Right renal pelvis (tissue), 4 donors: ENCODE results near the gene NEURL1. TPM values are rescaled to one million over a fixed set of nuclear protein-coding genes. Genes with fewer than 3 reads are reported as not detected.
"Not testable (repeated sequence)": the region's sequence is repeated elsewhere in the genome, so short reads cannot be mapped to it uniquely, and the experiment has no call there.

Experiments
- DNase-seq, 4 donors: peaks; one replicate each; pipeline ENCODE4 v3.0.0-alpha.2; 2013; ENCODE audit warnings: low read depth in 4 of 4, low spot score in 3 of 4, missing footprints in 1 of 4
- polyA plus RNA-seq, 4 donors: library from polyadenylated mRNA; unstranded; fragments of 120-200 nt; gene quantifications; one replicate each; pipeline ENCODE4 v1.2.1, GENCODE V29; 2013; ENCODE audit not compliant: insufficient read length in 4 of 4

NEURL1 gene
- polyA plus RNA-seq, 4 donors = 1.2 to 1.7 (median 1.4) TPM

DNA sequence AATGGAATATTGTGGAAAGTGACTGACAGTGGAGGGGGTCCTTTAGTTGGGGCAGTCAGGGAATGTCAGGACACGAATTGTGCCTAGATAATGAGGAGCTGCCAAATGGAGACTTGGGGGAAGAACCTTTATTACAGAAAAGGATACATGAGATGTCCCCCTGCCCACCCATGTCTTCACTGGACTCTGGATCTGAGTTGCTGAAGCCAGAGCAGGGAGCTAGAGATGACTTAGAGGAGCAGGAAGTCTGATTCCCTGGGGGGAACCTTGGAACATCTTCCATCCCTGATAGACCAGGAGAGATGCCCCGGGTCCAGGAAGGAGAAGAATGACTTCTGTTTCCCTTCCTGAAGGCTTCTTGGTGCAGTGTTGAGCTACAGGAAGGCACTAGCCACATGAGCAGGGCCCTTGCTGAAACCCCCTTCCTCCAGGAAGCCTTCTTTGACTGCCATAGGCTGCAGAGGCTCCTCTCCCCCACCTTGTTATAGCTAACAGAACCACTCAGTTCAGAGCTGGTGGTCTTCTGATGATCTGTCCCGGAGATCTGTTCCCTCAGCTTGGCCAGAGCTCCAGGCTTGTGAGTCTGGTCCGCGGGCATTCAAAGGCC, 747 bp upstream of the NEURL1 start:
- DNase-seq = no peak

DNA sequence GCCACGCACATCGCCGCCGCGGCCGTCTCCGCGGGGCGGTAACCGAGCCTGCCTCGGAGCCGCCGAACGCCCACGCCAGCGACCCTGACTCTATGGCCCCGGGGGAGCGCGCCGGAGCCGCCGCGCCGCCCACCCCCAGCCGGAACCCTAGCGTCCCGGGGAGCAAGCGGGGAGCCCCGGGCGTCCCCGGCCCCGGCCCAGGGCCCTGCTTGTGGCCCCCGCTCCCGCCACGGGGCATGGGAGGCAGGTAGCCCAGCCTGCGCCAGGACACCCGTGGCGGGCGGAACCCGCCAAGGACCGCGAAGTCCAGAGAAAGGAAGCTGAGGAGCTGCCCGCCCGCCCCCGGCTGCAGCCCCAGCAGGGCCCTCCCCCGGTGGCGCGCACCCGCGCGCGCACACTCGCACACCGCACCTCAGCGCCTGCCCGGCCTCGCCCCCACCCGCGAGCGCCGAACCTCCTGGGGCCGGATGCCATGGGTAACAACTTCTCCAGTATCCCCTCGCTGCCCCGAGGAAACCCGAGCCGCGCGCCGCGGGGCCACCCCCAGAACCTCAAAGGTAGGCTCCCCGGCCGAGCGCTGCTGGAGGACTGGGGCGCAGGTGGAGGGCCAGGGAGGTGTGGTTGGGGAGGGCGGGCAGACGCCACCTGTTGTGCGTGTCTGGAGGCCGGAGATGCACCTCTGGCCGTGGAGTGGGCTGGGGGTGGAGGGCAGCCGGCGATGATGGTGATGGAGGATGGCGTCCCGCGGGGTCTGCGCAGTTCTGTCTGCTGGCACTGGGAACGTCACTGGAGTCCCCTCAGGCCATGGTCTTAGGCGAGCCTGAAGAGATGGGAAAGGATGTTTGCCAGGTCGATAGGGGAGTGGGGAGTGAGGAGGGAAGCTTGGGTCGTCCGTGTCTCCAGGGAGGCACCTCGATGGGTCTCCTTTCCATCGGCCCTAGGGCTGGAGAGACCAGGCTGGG, 692 bp downstream of the NEURL1 start:
- DNase-seq = no peak

DNA sequence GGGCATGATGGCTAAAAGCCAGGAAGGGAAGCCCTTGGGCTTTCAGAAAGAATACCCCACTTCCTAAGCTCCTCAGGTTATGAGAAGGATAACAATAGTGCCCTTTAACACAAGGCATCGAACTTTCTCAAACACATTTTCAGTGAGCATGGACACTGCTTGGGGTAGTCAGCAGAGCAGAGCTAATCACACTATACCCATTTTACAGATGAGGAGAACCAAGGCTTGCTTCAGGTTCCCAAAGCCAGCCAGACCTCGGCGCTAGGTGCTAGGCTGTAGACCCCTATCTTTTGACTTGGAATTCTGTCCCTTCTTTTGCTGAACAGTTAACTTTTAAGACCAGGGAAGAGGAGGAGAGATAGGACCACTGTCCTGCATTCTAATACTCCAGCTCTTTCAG, 1.8 kb downstream of the NEURL1 start:
- no peak for DNase-seq

DNA sequence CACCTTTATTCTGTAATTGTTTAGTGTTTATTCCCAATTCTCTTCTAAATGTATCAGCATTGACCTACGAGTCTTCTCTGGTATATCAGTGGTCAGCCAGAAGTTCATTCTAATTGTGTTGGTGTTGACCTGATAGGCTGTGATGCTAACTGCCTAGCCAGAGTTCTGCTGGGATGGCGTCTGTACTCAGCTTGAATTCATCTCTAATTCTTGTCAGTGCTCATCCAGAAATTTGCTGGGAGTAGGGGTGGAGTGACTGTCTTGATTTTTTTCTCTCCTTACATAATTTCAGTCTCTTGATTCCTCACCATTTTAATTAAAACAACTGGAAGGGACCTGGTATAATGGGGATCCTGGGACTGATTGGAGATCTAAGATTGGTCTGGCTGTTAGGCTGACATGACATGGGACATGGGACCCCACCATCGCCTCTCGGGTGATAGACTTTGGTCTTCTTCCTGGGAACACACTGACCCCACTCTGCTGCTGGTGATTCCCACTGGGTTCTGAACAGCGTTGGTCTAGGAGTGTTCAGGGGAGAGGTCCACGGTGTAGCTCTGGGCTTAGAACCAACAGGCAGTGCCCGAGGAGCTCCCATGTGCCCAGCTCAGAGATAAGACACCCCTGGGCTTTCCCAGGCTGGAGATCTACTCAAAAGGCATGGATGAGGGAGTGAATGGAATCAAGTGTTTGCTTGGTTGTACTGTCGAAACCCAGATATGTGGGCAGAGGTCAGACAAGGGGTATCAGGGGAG, 3.8 kb downstream of the NEURL1 start:
- no peak for DNase-seq

DNA sequence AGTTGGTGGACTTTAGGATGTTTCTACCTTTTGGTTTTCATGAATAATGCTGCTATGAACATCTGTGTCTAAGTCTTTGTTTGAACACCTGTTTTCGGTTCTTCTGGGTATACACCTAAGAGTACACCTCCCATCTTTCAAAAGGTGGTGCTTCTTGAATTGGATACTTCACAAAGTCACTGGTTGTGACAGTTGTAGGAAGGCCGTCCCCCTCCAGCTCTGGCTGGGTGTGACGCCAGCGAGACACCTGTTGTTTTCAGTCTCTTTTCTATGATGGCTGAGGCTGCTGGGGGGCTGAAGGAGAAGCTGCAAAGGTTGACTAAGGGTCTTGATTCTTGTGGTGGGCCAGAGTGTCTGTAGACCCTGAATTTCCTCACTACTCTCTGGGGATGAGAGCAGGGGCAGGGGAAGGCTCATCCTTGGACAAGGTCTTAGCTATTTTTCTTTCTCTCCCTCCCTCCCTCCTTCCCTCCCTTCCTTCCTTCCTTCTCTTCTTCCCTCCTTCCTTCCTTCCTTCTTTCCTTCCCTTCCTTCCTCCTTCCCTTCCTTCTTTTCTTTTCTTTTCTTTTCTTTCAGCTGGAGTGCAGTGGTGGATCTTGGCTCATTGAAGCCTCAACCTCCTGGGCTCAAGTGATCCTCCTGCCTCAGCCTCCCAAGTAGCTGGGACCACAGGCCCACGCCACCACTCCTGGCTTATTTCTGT, 5.6 kb downstream of the NEURL1 start:
- DNase-seq = no peak

DNA sequence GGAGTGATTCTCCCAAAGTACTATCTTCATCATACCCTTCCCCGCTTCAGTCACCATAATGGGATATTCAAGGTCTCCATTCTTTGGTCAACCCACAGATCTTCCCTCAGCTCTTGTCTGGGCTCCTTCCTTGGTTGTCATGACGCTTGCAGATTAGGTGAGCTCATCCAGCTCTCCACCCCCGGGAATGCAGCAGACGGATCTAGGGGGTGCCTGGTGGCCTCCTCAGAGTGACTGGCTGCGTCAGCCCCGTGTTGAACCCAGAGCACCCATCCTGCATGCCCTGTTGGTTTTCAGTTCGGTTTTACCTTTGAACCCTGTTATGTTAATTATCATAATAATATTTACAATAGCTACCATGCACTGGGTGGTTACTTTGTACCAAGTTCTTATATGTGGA, 6.4 kb downstream of the NEURL1 start:
- no peak for DNase-seq

DNA sequence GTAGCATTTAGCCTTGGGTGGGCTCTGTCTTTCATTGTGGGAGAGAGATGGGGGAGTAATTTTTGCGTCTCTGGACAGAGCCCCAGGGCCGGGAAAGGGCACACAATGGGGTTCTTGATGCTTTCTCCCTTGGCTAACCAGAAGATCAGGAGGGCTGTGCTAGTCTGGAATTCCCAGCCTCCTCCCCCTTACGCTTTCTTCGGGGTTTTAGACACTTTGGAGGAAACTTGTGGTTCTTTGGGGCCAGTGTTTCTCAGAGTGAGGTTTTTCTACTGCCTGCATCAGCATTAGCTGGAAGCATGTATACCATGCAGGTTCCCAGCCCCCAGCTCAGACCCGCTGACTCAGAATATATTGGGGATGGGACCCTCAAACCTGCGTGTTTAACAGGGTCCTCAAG, 7.0 kb downstream of the NEURL1 start:
- no peak for DNase-seq

DNA sequence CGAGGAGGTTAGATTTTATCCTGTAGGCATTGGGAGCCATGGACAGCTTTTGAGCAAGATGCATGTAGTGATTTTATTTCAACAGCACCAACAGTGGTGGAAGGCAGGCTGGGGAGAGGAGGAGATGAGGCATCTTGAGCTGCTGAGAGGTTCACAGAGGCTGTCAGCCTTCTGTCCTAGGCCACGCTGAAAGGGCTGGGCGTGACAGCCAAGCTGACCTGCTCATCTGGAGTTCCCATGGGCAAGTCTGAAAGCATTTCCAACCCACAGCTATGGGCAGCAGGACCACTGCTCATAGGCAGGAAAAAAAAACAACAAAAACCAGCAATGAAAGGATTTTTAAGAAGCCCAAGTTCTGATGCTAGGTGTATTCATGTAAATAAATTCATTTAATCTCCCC, 7.7 kb downstream of the NEURL1 start:
- no peak for DNase-seq

DNA sequence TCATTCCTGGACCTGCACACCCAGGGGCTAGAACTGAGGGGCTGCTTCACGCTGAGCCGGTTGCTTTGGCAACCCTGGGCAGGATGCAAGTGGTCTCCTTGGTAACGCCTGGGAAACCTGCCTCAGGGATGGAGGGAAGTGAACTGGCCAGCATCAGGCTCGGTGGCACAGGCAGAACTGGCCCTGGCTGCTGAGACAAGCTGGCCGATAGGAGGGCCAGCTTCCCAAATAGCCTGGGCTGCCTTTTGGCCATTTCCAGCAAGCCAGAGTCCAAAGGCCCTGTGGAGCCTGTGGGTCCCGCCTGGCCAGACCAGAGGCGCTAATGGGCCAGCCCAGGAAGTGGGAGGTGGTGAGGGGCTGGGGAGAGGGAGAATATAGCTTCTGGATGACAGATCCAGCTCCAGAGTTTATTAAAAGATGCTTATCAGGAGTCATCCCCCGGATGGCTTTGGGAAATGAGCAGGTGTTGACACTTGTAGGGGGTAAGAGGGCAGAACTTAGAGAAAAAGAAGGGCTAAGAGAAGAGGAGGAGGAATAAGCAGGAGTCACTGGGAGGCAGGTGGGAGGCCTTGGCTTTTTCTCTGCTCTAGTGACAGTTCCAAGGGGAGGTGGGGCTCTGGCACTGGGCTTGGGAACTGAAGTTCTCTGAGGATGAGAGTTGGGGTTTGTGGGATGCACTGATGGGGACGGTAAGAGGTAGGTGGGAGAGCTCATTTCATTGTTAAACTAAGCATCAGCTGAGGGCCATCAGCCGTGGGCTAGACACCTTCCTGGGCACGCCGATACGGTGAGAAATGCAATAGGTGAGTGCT, 9.6 kb downstream of the NEURL1 start:
- no peak for DNase-seq

DNA sequence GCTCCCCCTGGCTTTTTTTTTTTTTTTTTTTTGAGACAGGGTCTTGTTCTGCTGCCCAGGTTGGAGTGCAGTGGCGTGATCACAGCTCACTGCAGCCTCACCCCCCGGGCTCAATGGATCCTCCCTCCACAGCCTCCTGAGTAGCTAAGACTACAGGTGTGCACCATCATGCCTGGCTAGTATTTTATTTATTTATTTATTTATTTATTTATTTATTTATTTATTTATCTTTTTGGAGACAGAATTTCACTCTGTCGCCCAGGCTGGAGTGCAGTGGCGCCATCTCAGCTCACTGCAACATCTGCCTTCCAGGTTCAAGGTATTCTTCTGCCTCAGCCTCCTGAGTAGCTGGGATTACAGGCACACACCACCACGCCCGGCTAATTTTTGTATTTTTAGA, 10.3 kb downstream of the NEURL1 start:
- DNase-seq = not testable (repeated sequence)

DNA sequence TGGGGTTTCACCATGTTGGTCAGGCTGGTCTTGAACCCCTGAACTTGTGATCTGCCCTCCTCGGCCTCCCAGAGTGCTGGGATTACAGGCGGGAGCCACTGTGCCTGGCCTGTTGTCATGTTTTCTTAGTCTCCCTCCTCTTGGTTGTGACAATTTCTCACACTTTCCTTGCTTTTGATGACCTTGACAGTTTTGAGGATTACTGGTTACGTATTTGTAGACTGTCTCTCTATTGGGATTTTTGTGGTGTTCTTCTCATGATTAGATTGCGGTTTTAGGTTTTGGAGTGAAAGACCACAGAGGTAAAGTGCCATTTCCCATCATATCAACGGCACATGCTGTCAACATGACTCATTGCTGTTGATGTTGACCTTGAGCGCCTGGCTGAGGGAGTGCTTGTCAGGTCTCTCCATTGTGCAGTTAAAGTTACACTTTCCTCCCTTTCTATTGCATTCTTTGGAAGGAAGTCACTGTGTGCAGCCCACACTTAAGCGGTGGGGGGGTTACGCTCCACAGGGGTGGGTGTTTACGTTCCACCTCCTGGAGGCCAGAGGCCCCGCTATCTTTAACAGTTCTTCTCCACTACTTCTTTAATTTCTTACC, 10.8 kb downstream of the NEURL1 start:
- no peak for DNase-seq

DNA sequence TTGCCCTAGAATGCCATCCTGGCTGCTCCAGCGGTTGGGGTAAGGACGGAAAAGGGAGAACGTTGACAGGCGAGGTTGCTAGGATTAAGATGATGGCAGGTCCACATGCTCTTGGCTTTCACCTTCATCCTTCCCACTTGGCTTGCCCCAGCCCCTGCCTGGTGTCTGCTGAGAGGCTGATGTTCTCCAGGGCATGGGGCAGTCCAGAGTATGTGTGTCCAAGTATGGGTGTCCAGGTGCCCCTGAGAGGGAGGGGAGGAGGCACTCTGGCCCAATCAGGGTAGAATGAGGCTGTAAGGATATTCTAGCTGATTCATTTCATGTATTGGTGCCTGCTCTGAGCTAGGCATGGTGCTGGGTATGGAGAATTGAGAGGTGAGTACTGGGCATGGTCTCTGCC, 12.6 kb downstream of the NEURL1 start:
- no peak for DNase-seq

DNA sequence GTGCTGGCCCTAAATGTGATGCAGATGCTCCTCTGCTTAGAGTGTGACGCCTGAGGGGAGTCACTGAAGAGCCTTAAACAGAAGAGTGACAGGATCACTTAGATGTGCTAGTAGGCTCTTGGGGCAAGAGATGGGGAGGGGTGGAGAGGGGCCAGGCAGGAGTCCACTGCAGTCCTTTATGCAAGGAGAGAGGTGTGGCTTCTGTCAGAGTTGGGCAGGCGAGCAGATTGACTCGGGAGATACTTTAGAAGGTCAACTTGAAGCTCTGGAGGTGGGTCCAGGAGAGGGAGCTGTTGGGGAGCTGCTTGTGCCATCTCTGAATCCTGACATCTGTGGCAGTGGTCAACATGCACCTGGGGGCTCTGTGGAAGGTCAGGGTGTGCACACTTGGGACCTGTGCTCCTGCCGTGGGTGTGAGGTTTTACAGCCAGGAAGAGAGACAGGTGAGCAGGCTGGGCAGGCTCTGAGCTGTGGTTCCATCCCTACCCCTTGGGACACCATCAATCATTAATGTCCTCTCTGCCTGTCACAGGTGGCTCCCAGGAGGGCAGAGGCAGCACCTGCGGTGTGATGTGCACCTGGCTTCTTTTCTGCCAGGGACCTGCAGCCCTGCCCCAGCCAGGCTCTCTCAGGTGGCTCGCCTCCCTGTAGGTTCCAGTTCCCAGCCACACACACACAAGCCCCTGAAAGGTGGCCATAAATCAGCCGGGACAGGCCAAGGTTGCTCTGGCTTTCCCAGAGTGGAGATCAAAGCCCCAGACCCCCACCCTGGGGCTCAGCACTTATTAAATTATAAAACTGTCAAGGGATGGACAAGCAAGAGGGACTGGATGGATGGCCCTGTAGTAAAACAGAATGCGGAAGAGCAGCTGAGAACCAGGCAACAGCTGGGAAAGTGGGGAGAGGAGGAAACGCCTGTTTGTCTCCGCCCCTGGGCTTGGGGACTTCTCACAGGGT, 14.0 kb downstream of the NEURL1 start:
- DNase-seq = no peak

DNA sequence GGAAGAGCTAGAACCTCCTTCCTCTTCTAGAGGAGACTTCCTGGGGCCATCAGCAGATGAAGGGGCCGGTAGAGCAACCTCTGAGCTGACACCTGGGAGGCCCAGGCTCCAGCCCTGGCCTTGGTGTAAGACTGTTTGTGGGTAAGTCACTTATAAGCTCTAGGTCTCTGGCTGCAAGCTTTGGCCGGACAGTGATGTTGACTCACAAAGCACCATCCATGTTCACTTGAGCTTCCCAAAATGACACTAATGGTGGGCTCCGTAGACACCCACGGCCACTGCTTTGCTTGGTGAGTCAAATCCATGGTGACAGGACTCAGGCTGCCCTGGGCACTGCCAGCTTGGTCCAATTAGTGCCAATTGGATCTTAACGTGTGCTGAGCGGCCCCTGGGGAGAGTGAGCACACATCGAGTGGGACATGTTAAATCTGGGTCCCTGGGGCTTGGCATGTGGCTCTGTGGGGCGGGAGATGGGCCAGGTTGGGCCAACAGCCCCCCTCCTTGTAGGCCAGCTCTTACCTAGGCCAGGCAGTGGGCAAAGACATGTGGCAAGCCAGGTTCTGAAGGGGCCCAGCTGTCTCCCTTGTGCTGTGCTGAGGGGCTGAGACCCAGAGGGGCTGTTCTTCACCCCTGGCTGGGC, 16.7 kb downstream of the NEURL1 start:
- no peak for DNase-seq

DNA sequence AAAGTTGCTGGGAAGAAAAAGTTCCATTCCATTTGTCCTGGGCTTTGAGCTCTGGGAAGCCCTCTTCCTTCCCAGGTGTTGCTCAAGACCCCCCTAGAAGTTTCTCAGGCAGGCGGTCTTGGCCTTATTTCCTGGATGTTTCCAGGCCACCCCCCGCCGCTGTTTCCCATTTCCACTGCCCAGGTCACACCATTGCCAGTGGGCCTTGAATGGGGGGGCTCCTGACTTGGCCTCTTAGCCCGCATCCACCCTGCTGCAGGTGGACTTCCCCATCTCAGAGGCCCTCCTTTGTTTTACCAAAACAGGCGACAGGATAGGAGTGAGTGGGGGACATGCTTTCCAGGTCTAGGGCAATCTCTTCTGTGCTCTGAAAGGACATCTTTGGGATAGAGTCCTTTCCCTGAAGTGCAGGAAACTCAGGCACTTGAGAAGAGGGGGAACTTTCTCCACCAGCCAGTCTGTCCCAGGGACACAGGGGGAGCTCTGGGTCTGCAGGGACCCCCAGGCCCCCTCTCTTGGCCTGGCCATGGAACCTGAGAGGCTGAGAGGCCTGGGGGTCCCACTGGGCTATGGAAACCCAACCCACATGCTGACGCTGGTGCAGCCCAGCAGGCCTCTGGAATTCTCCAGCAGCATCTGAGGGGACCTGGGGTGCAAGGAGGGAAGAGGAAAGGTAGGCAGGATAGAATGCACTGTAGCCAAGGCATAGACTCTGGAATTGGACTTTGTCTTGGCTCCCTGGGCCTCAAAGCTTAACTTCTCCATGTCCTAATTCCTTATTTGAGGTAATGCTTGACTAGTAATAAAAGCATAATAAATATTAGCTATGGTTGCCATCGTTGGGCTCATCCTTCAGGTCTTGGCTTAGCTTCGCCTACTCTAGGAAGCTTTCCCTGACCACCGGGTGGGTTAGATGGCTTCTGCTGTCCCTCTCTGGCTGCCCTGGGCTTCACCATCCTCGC, 17.6 kb downstream of the NEURL1 start:
- no peak for DNase-seq

DNA sequence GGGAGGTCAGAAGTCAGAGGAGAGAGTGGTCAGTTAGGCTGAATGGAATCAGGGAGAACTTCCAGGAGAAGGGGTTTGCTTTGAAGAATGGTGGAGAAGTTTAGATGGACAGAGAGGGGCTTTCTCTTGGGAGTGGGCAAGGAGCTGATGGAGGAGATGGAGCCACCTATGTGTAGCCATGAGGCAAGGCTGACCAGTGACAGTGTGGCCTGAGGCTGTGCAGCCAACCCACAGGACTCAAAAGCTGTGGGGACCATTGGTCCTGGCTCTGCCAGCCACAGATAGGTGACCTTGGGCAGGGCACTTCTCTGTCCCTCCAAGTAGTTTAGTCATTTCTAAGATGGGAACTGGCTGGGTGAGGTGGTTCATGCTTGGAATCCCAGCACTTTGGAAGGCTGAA, 18.7 kb downstream of the NEURL1 start:
- DNase-seq = no peak
